Fibroblast of lung (primary cell): ENCODE data around the gene LBR.

Experiments used
- EZH2 ChIP-seq: IDR thresholded peaks from 2 replicates; pipeline ENCODE4 v1.5.1; 2012; ENCODE audit warnings: low read length, control low read depth, mild to moderate bottlenecking; ENCODE audit errors: missing control alignments
- TF ChIP-seq, protein P1 (sequence below), 2 donors: IDR thresholded peaks in 1 of 2; conservative IDR thresholded peaks in 1 of 2; 1 replicate in 1 of 2; 2 replicates in 1 of 2; pipeline ENCODE4 v1.5.1; 2011 to 2012; ENCODE audit warnings: low read length in 2 of 2, control low read depth in 1 of 2, inconsistent platforms in 1 of 2, low read depth in 1 of 2, mild to moderate bottlenecking in 1 of 2

DNA sequence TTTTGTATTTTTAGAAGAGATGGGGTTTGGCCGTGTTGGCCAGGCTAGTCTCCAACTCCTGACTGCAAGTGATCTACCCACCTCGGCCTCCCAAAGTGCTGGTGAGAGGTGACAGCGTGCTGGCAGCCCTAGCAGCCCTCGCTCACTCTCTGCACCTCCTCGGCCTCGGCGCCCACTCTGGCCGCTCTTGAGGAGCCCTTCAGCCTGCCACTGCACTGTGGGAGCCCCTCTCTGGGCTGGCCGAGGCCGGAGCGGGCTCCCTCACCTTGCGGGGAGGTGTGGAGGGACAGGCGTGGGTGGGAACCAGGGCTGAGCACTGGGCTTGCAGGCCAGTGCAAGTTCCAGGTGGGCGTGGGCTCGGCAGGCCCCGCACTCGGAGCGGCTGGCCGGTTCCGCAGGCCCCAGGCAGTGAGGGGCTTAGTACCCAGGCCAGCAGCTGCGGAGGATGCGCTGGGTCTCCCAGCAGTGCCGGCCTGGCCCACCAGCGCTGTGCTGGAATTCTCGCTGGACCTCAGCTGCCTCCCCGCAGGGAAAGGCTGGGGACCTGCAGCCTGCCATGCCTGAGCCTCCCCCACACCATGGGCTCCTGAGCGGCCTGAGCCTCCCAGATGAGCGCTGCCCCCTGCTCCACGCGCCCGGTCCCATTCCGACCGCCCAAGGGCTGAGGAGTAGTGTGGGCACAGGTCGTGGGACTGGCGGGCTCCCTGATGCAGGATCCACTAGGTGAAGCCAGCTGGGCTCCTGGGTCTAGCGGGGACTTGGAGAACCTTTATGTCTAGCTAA lies 3.4 kb upstream of the LBR start:
- TF ChIP-seq EZH2, result no peak
- TF ChIP-seq, protein P1, sequence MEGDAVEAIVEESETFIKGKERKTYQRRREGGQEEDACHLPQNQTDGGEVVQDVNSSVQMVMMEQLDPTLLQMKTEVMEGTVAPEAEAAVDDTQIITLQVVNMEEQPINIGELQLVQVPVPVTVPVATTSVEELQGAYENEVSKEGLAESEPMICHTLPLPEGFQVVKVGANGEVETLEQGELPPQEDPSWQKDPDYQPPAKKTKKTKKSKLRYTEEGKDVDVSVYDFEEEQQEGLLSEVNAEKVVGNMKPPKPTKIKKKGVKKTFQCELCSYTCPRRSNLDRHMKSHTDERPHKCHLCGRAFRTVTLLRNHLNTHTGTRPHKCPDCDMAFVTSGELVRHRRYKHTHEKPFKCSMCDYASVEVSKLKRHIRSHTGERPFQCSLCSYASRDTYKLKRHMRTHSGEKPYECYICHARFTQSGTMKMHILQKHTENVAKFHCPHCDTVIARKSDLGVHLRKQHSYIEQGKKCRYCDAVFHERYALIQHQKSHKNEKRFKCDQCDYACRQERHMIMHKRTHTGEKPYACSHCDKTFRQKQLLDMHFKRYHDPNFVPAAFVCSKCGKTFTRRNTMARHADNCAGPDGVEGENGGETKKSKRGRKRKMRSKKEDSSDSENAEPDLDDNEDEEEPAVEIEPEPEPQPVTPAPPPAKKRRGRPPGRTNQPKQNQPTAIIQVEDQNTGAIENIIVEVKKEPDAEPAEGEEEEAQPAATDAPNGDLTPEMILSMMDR (conservative IDR thresholded peaks at IDR 0.05 in 1 of 2, IDR thresholded peaks at IDR 0.05 in 1 of 2; ENCODE audit: low read depth in 1 of 2, low read length in 2 of 2), result no peak
